Activated gamma-delta T cell (primary cell): Measurements from ENCODE around the gene PHACTR2.
"Not testable (repeated sequence)": the region's sequence is repeated elsewhere in the genome, so short reads cannot be mapped to it uniquely, and the experiment has no call there.

ENCODE experiments used
- DNase-seq: peaks from one replicate; lab custom pipeline; 2025; lab: John Stamatoyannopoulos, UW

PHACTR2 gene

GRCh38 chr6:143766185-143766553 is 88.4 kb downstream of the PHACTR2 start:
- DNase-seq, result no peak

GRCh38 chr6:143767433-143767832 is 89.7 kb downstream of the PHACTR2 start:
- DNase-seq, result no peak

GRCh38 chr6:143772116-143773086 is 94.6 kb downstream of the PHACTR2 start:
- no peak for DNase-seq

GRCh38 chr6:143773506-143774150 is 95.9 kb downstream of the PHACTR2 start:
- no peak for DNase-seq

- no peak for DNase-seq
Measured at GRCh38 chr6:143774347-143774746, 96.6 kb downstream of the PHACTR2 start.

GRCh38 chr6:143775336-143775735 is 97.6 kb downstream of the PHACTR2 start:
- no peak for DNase-seq

GRCh38 chr6:143778926-143779325 is 101.2 kb downstream of the PHACTR2 start:
- DNase-seq, result no peak

- DNase-seq, result no peak
Measured at GRCh38 chr6:143782481-143782880, 104.7 kb downstream of the PHACTR2 start.

GRCh38 chr6:143783077-143783476 is 105.3 kb downstream of the PHACTR2 start:
- DNase-seq, result no peak

GRCh38 chr6:143784316-143784715 is 106.6 kb downstream of the PHACTR2 start:
- DNase-seq, result no peak

- not testable (repeated sequence) for DNase-seq
Measured at GRCh38 chr6:143786371-143786770, 108.6 kb downstream of the PHACTR2 start.

- no peak for DNase-seq
Measured at GRCh38 chr6:143792402-143793279, 114.9 kb downstream of the PHACTR2 start.

GRCh38 chr6:143793280-143793619 is 115.5 kb downstream of the PHACTR2 start:
- no peak for DNase-seq

GRCh38 chr6:143796551-143796950 is 118.8 kb downstream of the PHACTR2 start:
- not testable (repeated sequence) for DNase-seq

GRCh38 chr6:143798487-143798886 is 120.7 kb downstream of the PHACTR2 start:
- DNase-seq, result not testable (repeated sequence)

GRCh38 chr6:143802833-143803565 is 125.2 kb downstream of the PHACTR2 start:
- DNase-seq, result no peak

GRCh38 chr6:143803769-143804568 is 126.2 kb downstream of the PHACTR2 start:
- no peak for DNase-seq

GRCh38 chr6:143804835-143805239 is 127.1 kb downstream of the PHACTR2 start:
- DNase-seq, result no peak

- DNase-seq, result no peak
Measured at GRCh38 chr6:143806282-143807102, 128.7 kb downstream of the PHACTR2 start.
